ENCODE results near the gene CBR4. TPM values are rescaled to one million over a fixed set of nuclear protein-coding genes. Genes with fewer than 3 reads are reported as not detected.
"Not testable (repeated sequence)": the region's sequence is repeated elsewhere in the genome, so short reads cannot be mapped to it uniquely, and the experiment has no call there.

The CBR4 gene
- total RNA-seq, 8 experiments from 2014 or later = 21.6 to 64.6 (median 30.4) TPM

DNA sequence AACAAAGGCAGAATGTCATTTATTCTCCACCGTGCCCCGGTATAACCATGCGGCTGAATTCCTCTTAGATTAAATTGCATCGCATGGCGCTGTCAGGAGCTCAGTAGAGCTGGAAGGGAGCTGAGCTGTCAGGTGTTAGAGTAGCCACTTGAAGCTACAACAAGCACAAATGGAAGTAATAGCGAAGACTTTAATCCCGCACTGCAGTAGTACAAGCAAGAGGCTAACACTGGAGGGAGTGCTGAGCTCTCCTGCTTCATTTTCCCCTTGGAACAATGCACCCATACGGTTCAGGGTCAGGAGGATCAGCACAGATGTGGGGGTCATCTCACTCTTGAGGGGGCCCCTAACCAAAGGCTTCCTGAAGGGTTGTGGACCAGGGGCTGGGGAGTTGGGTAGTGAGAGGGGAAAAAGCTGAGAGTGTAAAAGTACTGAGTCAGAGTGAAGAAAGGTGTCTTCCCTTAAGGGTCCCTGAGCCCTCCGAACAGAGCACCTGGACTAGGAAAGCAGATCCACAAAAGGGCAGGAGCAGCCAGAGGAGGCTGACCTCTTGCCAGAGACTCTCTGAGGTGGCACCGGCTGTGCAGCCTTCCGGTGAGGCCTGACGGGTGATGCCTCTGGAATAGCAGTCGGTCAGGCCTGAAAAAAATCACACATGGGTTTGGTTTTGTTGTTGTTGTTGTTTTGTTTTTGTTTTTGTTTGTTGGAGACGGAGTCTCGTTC lies 36.0 kb upstream of the CBR4 start:
- in situ Hi-C loops (cut with MboI; ENCODE audit: low pct_unique_long_range_greater_than_20kb in 2 of 9, low sequenced_read_pairs in 9 of 9, unreplicated experiment in 9 of 9) = loop anchor here in 1 of 9 experiments (25.0 kb wide), 1 partner anchor 216 kb away; the partner anchor contains the start of gene SH3RF1
- Histone ChIP-seq H3K4me1 (replicated peaks in 1 of 2) (peaks cover 22 to 32% of the 10 kb centered on the region in 2 donors), H3K4me3 (no peak overlapping the region), H3K27ac (no peak overlapping the region)
- no peak for ATAC-seq (replicated peaks in 6 of 8)
- 63 to 100% (median 82%) methylated on average over 1 to 9 of the region's 15 CpGs; no CpG with 5 or more reads in 1 of the 10 experiments for WGBS, 10 experiments

DNA sequence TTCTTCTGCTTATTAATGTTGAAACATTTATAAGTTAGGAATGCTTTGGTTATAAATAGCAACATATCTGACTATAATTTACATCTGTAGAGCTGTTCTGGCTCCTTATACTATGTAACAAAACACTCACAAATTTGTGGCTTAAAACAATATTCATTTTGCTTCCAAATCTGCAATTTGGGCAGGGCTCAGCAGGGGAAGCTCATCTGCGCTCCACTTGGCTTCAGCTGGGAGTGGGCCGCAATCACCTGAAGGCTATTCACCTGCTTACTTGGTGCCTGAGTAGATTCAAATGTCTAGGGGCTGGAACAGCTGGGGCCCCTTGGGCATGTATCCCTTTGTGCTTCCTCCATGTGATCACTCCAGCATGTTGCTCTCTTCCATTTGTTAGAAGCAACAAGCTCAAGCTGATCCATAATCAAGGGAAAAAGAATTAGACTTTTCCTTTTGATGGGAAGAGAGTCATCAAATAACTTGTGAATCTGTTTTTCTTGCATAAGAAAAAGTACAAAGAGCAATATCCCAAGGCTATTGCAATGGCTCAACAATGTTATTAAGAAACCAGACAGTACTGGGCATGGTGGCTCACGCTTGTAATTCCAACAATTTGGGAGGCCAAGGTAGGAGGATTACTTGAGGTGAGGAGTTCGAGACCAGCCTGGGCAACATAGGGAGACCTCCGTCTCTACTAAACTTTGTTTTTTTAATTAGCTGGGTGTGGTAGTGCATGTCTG lies 34.8 kb upstream of the CBR4 start:
- ATAC-seq (replicated peaks in 6 of 8) = peak in 2 of 8 experiments; percentile 44 to 52
- H3K4me3 ChIP-seq = no peak overlapping the region
- in situ Hi-C loops (cut with MboI; ENCODE audit: low pct_unique_long_range_greater_than_20kb in 2 of 9, low sequenced_read_pairs in 9 of 9, unreplicated experiment in 9 of 9) = loop anchor here in 1 of 9 experiments (25.0 kb wide), 1 partner anchor 217 kb away; the partner anchor contains the start of gene SH3RF1
- WGBS, 10 experiments = 60 to 100% (median 94%) methylated on average over 1 to 5 of the region's 5 CpGs
- peaks cover 14 to 22% of the 10 kb centered on the region in 2 donors for H3K4me1 ChIP-seq (replicated peaks in 1 of 2)
- no peak overlapping the region for H3K27ac ChIP-seq

DNA sequence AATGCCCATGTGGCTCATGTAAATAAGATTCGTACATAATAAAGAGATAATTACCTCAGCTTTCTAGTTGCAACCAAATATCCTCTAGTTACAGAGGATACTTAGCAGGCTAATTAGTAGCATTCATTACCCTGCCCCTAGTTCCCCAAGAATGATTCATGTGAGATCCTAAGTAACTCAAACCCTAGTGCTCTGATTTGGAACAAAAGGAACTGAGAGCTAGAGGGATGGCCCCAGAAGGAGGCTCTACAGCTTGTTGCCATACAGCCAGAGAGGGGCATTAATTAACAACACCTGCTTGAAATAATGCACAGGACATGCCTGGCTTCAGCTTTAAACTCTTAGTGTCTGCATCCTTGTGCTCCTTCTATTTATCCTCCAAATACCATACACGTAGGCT lies 32.6 kb upstream of the CBR4 start:
- H3K4me1 ChIP-seq (replicated peaks in 1 of 2) = peaks cover 0 to 14% of the 10 kb centered on the region in 2 donors
- peak in 2 of 8 experiments; percentile 23 to 25 for ATAC-seq (replicated peaks in 6 of 8)
- 80 to 100% (median 91%) methylated on average over 1 to 2 of the region's 2 CpGs; no CpG with 5 or more reads in 3 of the 10 experiments for WGBS, 10 experiments
- H3K4me3 ChIP-seq = no peak overlapping the region
- no peak overlapping the region for H3K27ac ChIP-seq
- in situ Hi-C loops (cut with MboI; ENCODE audit: low pct_unique_long_range_greater_than_20kb in 2 of 9, low sequenced_read_pairs in 9 of 9, unreplicated experiment in 9 of 9) = loop anchor here in 1 of 9 experiments (25.0 kb wide), 1 partner anchor 220 kb away; the partner anchor contains the start of gene SH3RF1

DNA sequence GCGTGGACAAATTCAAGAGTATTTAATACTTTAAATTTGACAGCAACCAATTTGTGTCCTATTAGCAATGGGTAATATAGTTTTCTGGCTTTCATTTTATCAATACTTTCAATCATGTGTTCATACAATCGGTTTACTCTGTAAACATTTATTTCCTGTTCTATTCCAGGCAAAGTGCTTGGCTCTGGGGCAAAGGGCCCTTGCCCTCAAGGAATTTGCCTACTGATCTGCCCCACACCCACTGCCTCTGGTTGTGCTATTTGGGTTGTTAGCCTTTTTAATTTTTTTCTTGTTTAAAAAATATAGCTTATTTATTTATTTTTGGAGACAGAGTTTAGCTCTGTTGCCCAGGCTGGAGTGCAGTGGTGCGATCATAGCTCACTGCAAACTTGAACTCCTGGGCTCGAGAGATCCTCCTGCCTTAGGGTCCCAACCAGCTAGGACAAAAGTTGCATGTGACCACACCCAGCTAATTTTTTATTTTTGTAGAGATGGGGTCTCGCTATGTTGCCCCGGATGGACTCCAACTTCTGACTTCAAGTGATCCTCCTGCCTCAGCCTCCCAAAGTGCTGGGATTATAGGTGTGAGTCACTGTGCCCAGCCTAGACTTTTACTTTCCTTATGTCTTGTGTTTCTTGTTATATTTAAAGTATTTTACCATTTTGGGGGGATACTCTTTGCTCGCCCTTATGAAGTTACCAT lies 30.7 kb upstream of the CBR4 start:
- peaks cover 0 to 14% of the 10 kb centered on the region in 2 donors for H3K4me1 ChIP-seq (replicated peaks in 1 of 2)
- no peak for ATAC-seq (replicated peaks in 6 of 8)
- WGBS, 10 experiments = 67 to 100% (median 91%) methylated on average over 1 to 7 of the region's 7 CpGs; no CpG with 5 or more reads in 1 of the 10 experiments
- H3K4me3 ChIP-seq = no peak overlapping the region
- in situ Hi-C loops (cut with MboI; ENCODE audit: low pct_unique_long_range_greater_than_20kb in 2 of 9, low sequenced_read_pairs in 9 of 9, unreplicated experiment in 9 of 9) = loop anchor here in 1 of 9 experiments (25.0 kb wide), 1 partner anchor 222 kb away; the partner anchor contains the start of gene SH3RF1
- no peak overlapping the region for H3K27ac ChIP-seq

DNA sequence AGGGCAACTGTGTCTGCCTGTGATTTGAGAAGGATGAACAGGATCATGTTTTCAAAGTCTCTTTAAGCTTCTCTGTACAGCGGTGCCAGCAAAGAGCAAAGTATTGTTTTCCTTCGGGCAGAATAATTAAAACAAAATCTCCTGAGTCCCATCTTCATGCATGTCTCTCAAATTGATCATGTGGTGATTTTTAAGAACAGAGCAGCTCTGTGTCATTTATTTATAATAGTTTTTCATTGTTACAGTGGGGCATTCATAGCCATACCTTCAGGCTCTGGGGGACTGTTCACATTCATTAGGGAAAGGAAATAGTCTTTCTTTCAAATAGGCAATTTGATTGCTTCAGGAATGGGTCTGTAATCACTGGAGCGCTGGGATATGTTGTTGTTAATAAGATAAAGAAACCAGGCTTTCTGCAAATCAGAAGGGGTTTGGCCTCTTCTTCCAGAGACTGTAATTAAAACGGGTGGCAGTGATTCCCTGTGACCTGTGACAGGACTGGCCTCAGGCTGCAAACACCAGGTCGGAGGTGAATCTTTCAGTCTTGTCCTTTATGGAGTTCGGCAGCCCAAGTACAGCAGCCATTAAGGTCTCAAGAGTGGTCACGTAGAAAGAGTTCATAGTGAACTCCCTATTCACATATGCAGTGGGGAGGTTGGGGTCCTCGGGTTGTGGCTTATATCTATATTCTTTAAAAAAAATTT lies 29.3 kb upstream of the CBR4 start:
- in situ Hi-C loops (cut with MboI; ENCODE audit: low pct_unique_long_range_greater_than_20kb in 2 of 9, low sequenced_read_pairs in 9 of 9, unreplicated experiment in 9 of 9) = loop anchor here in 1 of 9 experiments (25.0 kb wide), 1 partner anchor 223 kb away; the partner anchor contains the start of gene SH3RF1
- H3K27ac ChIP-seq = no peak overlapping the region
- 65 to 100% (median 83%) methylated on average over 1 to 8 of the region's 8 CpGs; no CpG with 5 or more reads in 1 of the 10 experiments for WGBS, 10 experiments

DNA sequence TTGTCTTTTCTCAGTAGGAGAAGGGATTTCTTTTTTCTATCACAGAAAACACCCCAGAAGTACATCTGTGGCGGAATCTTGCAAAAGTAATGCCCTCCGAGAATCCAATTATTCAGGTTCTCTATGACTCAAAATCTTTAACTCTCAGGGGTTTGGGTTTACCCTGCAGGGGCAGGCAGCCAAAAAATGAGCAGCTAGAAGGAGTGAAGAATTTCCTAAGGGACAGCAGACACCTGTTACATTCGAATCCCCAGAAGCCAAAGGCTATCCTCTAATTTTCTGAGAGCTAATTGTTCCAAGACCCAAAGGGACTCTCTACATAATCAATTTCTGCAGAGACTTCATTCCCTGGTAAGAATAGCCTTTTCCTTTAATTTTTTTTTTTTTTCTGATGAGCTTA lies 27.5 kb upstream of the CBR4 start:
- WGBS, 10 experiments = 73 to 100% (median 97%) methylated on average over 1 to 3 of the region's 3 CpGs; no CpG with 5 or more reads in 2 of the 10 experiments
- H3K27ac ChIP-seq = no peak overlapping the region
- H3K4me1 ChIP-seq (replicated peaks in 1 of 2) = peaks cover 0 to 14% of the 10 kb centered on the region in 2 donors
- no peak for ATAC-seq (replicated peaks in 6 of 8)
- H3K4me3 ChIP-seq = no peak overlapping the region
- in situ Hi-C loops (cut with MboI; ENCODE audit: low pct_unique_long_range_greater_than_20kb in 2 of 9, low sequenced_read_pairs in 9 of 9, unreplicated experiment in 9 of 9) = loop anchor here in 1 of 9 experiments (25.0 kb wide), 1 partner anchor 225 kb away; the partner anchor contains the start of gene SH3RF1

More for the DNA sequence above, 29.3 kb upstream of the CBR4 start:
- Histone ChIP-seq H3K4me3 (no peak overlapping the region), H3K4me1 (replicated peaks in 1 of 2) (peaks cover 0 to 14% of the 10 kb centered on the region in 2 donors)
- ATAC-seq (replicated peaks in 6 of 8) = no peak

DNA sequence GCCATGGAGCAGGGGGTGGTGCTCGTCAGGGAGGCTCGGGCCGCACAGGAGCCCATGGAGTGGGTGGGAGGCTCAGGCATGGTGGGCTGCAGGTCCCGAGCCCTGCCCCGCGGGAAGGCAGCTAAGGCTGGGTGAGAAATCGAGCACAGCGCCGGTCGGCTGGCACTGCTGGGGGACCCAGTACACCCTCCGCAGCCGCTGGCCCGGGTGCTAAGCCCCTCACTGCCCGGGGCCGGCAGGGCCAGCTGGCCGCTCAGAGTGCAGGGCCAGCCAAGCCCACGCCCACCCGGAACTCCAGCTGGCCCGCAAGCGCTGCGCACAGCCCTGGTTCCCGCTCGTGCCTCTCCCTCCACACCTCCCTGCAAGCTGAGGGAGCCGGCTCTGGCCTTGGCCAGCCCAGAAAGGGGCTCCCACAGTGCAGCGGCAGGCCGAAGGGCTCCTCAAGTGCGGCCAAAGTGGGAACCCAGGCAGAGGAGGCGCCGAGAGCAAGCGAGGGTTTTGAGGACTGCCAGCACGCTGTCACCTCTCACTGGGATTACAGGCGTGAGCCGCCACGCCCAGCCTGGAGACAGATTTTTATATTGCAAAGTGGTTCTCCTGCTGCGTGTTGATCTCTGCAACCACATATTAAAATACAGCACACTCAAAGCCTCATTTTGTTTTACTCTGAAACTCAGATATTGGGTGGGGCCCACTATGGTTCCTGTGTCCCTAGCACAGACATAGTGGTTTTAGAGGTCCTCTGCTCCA lies 26.0 kb upstream of the CBR4 start:
- H3K4me3 ChIP-seq; ATAC-seq (replicated peaks in 6 of 8); H3K27ac ChIP-seq: not testable (repeated sequence)
- in situ Hi-C loops (cut with MboI; ENCODE audit: low pct_unique_long_range_greater_than_20kb in 2 of 9, low sequenced_read_pairs in 9 of 9, unreplicated experiment in 9 of 9) = loop anchor here in 1 of 9 experiments (25.0 kb wide), 1 partner anchor 226 kb away; the partner anchor contains the start of gene SH3RF1
- 100% methylated on average over 1 to 3 of the region's 35 CpGs; no CpG with 5 or more reads in 8 of the 10 experiments for WGBS, 10 experiments
- H3K4me1 ChIP-seq (replicated peaks in 1 of 2) = peaks cover 0 to 16% of the 10 kb centered on the region in 2 donors

DNA sequence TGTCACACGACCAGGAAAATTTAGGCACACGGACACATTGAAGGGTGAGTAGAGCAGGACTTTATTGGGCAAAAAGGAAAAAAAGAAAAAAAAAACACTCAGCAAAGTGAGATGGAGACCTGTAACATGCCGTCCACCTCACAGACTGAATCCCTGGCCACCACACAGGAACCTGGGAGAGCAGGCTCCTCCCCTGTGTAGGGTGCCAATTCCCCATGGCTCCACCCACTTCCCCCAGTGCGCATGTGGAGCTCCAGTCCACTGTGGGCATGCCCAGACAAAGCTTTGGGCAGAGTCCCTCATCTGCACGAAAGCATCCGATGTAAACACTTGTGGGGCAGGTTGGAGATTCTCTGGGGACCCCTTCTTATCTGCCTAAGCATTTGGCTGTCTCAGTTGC lies 23.6 kb upstream of the CBR4 start:
- peak in 3 of 8 experiments; percentile 38 to 85 (median 44) for ATAC-seq (replicated peaks in 6 of 8)
- 71 to 100% (median 95%) methylated on average over 1 to 5 of the region's 6 CpGs for WGBS, 10 experiments

DNA sequence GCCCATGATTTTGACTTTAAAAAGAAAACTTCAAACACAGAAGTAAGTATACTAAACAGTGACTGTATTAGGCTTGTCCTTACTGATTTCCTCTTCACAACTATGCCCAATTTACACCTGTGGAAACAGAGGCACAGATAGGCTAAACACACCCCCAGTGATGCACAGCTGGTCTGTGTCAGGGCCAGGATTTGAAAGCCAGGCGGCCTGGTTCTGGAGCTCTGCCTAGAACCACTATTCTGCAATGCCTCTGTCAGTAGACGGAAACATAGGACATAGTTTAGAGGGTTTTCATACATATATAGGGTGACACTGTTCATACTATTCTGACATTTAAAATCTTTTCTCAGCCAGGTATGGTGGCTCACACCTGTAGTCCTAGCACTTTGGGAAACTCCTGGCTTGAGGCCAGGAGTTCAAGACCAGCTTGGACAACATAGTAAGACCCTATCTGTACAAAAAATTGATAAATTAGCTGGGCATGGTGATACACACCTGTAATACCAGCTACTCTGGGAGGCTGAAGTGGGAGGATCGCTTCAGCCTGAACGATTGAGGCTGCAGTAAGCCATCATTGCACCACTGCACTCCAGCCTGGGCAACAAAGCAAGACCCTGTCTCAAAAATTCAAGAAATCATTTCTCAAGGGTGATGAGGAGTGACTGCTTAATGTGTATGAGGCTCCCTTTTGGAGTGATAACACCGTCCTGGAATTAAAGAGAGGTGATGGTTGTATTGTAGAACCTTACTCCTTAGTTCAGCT lies 23.0 kb upstream of the CBR4 start:
- no peak overlapping the region for H3K27ac ChIP-seq
- in situ Hi-C loops (cut with MboI; ENCODE audit: low pct_unique_long_range_greater_than_20kb in 2 of 9, low sequenced_read_pairs in 9 of 9, unreplicated experiment in 9 of 9) = loop anchor here in 1 of 9 experiments (25.0 kb wide), 1 partner anchor 229 kb away; the partner anchor contains the start of gene SH3RF1
- H3K4me1 ChIP-seq (replicated peaks in 1 of 2) = peaks cover 0 to 17% of the 10 kb centered on the region in 2 donors
- 50 to 100% (median 92%) methylated on average over 1 to 5 of the region's 5 CpGs; no CpG with 5 or more reads in 1 of the 10 experiments for WGBS, 10 experiments
- no peak for ATAC-seq (replicated peaks in 6 of 8)
- no peak overlapping the region for H3K4me3 ChIP-seq

More for the DNA sequence above, 23.6 kb upstream of the CBR4 start:
- in situ Hi-C loops (cut with MboI; ENCODE audit: low pct_unique_long_range_greater_than_20kb in 2 of 9, low sequenced_read_pairs in 9 of 9, unreplicated experiment in 9 of 9) = loop anchor here in 1 of 9 experiments (25.0 kb wide), 1 partner anchor 229 kb away; the partner anchor contains the start of gene SH3RF1
- Histone ChIP-seq H3K27ac (no peak overlapping the region), H3K4me1 (replicated peaks in 1 of 2) (peaks cover 0 to 21% of the 10 kb centered on the region in 2 donors), H3K4me3 (no peak overlapping the region)

DNA sequence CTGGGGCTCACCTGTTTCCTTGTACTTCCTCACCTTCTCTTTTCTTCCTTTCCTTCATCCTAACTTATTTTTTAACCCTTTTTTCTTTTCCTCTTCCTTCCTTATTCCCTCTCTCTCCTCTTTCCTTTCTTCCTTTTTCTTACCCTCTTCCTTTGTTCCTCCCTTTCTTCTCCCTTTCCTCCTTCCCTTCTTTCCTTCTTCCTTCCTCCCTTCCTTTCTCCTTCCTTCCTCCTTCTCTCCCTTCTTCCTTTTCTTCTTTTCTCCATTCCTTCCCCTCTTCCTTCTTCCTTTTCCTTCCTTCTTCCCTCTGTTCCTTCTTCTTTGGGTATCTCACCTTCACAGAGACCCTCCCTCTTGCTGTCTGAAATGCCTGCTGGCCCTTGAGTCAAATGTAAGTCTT lies 22.1 kb upstream of the CBR4 start:
- Histone ChIP-seq H3K4me3 (no peak overlapping the region), H3K4me1 (replicated peaks in 1 of 2) (peaks cover 0 to 17% of the 10 kb centered on the region in 2 donors), H3K27ac (no peak overlapping the region)
- ATAC-seq (replicated peaks in 6 of 8) = no peak
- in situ Hi-C loops (cut with MboI; ENCODE audit: low pct_unique_long_range_greater_than_20kb in 2 of 9, low sequenced_read_pairs in 9 of 9, unreplicated experiment in 9 of 9) = loop anchor here in 1 of 9 experiments (25.0 kb wide), 1 partner anchor 230 kb away; the partner anchor contains the start of gene SH3RF1
